ENCODE data around the gene ARMC2.

DNA sequence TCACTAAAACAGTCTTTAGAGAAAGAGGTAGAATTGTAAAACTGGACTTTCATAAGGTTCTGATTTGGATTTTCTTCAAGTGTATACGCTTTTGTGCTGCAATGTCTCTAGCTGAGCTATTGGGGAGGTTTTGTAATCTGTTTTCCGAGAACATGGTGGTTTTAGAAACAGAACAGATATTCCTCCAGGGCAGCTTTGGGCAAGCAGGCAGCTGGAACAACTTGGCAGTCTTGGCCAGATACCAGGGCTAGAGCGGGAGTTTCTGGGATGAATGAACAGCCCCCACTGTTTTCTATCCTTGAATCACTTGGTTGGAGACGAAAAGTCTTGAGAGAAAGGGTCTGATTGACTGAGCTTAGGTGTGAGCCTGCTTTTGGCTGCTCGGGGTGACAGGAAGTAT is 17.1 kb upstream of the ARMC2 start:
- TF ChIP-seq MAFK (IDR thresholded peaks at IDR 0.05; ENCODE audit: low read depth, low read length) (no peak), POLR2A (IDR thresholded peaks at IDR 0.05; ENCODE audit: low read depth, low read length) (no peak), CEBPB (IDR thresholded peaks at IDR 0.05; ENCODE audit: low read depth, low read length) (no peak), RAD21 (IDR thresholded peaks at IDR 0.05; ENCODE audit: low read length) (no peak), MXI1 (IDR thresholded peaks at IDR 0.05; ENCODE audit: borderline replicate concordance, low read depth, low read length) (no peak), SMC3 (IDR thresholded peaks at IDR 0.05; ENCODE audit: low read depth, low read length) (no peak)
- TF ChIP-seq, protein P1, sequence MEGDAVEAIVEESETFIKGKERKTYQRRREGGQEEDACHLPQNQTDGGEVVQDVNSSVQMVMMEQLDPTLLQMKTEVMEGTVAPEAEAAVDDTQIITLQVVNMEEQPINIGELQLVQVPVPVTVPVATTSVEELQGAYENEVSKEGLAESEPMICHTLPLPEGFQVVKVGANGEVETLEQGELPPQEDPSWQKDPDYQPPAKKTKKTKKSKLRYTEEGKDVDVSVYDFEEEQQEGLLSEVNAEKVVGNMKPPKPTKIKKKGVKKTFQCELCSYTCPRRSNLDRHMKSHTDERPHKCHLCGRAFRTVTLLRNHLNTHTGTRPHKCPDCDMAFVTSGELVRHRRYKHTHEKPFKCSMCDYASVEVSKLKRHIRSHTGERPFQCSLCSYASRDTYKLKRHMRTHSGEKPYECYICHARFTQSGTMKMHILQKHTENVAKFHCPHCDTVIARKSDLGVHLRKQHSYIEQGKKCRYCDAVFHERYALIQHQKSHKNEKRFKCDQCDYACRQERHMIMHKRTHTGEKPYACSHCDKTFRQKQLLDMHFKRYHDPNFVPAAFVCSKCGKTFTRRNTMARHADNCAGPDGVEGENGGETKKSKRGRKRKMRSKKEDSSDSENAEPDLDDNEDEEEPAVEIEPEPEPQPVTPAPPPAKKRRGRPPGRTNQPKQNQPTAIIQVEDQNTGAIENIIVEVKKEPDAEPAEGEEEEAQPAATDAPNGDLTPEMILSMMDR (conservative IDR thresholded peaks at IDR 0.05; ENCODE audit: low read depth, low read length): no peak
- TF ChIP-seq, protein P2, sequence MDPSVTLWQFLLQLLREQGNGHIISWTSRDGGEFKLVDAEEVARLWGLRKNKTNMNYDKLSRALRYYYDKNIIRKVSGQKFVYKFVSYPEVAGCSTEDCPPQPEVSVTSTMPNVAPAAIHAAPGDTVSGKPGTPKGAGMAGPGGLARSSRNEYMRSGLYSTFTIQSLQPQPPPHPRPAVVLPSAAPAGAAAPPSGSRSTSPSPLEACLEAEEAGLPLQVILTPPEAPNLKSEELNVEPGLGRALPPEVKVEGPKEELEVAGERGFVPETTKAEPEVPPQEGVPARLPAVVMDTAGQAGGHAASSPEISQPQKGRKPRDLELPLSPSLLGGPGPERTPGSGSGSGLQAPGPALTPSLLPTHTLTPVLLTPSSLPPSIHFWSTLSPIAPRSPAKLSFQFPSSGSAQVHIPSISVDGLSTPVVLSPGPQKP (IDR thresholded peaks at IDR 0.05; ENCODE audit: borderline replicate concordance, low read depth, low read length): no peak
